GF-D8 (cell line): ENCODE data around the gene CTBP2.

Experiments used
- DNase-seq: peaks from one replicate; lab custom pipeline; 2025; lab: John Stamatoyannopoulos, UW

The CTBP2 gene

DNA sequence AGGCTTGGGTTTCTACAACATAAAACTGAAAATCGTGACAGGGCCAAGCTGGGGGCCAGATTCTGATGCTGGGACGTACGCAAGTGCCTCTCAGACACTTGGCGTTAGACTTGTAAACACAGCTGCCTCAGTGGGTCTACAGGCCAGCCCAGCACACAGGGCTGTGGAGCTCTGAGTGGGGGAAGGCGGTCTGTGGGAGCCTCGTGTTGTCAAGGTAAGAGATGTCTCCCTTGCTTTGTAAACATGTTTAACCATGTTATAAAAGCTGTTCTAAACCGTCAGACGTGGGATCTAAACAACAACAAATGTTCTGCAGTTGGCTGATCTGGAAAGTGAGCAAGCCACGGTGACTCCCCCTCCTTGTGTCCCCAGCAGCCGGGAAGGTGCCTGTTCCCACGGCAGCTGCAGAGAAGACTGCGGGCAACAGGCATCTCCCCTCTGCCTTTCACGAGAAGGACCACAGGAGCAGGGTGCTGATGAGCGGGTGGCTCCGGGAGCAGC is 150.7 kb downstream of the CTBP2 start:
- no peak for DNase-seq

GRCh38 chr10:125008689-125009638 is 151.4 kb downstream of the CTBP2 start:
- DNase-seq: no peak

DNA sequence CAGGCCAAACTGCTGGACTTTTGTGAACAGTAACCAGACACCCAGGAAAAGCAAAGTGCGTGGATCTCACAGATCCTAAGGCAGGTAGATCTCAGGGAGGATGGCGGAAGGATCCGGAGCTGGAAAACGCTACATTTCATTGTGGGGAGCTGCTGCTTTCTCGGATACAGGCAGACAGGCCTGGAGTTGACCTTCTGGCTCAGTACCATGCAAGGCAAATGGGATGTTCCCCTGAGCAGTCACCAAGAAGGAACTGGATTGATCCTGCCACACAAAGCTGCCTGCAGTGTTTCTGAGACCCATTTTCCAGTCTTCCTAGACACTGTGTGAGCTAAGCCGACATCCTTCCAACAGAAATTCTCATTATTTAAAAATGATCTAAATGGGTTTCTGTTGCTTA is 152.9 kb downstream of the CTBP2 start:
- no peak for DNase-seq

- DNase-seq: no peak
These were observed 153.4 kb downstream of the CTBP2 start for GRCh38 chr10:125006921-125007426.

DNA sequence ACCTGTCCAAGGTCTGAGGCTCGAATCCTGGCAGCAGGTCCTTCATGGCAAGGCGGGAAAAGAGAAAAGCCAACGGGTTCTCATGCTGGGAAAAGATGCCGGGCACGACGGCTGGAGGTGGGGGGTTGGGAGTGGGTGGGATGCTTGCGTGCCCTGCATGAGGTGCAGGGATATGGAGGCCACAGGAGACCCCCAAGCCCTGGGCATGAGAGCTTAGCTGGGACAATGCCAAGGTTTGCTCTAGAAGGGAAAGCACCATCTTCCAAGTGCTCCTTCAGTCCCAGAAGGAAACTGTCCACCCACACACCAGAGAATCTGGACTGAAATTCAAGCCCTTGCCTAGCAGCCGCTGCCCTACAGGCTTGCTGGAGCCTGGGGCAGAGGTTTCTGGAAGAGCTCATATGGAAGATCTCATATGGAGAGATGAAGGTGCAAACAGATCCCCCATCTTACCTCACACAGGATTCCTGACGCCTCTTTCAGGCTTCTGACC is 154.1 kb downstream of the CTBP2 start:
- no peak for DNase-seq

- DNase-seq: no peak
These were observed 154.8 kb downstream of the CTBP2 start for GRCh38 chr10:125005312-125006187.

- DNase-seq: no peak
These were observed 155.6 kb downstream of the CTBP2 start for GRCh38 chr10:125004571-125005311.

DNA sequence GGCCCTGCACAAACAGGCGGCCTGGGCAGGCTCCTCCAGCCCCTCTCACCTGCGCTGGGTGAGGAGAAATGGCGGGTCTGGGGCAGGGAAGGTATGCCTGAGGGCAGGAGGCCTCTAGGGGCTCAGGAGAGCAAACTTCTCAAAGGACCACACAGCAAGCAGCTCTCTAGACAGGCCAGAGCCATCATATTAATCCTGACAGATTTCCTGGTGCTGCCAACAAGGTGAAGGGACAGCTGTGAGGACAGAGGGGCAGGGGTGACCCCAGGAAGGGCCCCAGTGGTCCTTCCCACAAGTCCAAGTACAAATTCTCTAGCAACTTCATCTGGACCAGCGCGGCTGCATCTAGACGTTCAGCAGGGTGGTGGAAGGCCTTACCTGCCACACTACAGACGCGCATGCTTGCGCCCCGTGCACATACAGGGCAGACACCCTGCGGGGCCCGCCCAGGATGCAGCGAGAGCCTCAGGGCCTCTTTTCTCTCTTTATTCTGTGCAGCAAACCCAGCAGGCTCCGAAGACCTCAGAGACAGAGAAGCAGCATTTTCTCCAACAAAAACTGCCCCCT is 156.4 kb downstream of the CTBP2 start:
- no peak for DNase-seq

GRCh38 chr10:125003146-125003900 is 157.0 kb downstream of the CTBP2 start:
- no peak for DNase-seq

- no peak for DNase-seq
These were observed 157.8 kb downstream of the CTBP2 start for GRCh38 chr10:125002423-125003145.

DNA sequence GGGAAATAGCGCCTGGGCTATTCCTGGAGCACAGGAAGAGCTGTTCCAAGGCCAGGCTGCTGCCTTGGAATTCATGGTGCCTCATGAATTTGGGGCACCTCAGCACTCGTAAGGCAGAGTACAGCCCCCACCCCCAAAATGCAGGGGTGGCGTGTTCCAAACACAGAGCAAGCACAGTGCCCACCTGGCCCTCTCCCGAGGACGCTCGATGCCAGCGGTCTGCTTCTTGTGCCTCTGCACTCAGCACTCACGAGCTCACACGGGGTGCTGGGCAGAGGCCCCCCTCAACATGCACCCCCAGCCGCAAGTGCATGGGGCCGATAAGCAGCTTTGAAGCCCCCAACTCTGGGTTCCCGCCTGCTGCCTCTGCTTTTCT is 158.3 kb downstream of the CTBP2 start:
- DNase-seq: no peak

DNA sequence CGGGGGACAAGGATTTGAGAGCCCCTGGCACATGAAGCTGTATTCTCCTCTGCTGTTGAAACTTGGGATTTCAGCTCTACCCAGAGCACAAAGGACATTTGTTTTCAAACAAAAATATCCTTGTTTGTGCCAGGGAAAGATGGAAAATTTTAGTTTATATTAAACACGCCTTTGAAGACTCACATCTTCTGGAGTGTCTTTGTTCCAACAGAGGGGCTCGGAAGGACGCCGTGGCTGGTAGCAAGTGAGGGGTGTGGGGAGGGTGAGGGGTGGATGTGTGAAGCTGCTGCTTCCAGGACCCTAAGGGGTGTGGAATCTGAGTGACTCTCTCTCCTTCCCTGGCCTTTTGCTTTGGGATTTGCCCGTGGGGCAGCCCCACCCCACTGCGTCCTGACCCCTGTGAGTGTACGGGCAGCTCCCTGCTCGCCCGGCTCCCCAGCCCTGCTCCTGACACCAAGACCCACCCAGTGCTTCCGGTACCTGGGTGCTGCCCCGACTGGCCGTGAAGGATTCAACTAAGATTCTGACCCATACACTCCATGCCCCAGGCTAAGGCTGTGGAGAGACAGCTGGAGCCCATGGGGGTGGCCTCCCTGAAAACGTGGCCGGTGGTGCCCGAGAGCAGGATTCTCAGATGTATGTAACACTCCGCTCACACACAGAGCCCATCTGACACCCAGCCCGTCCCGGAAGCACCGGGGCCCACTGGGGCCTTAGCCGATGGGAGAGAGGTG is 158.9 kb downstream of the CTBP2 start:
- no peak for DNase-seq

DNA sequence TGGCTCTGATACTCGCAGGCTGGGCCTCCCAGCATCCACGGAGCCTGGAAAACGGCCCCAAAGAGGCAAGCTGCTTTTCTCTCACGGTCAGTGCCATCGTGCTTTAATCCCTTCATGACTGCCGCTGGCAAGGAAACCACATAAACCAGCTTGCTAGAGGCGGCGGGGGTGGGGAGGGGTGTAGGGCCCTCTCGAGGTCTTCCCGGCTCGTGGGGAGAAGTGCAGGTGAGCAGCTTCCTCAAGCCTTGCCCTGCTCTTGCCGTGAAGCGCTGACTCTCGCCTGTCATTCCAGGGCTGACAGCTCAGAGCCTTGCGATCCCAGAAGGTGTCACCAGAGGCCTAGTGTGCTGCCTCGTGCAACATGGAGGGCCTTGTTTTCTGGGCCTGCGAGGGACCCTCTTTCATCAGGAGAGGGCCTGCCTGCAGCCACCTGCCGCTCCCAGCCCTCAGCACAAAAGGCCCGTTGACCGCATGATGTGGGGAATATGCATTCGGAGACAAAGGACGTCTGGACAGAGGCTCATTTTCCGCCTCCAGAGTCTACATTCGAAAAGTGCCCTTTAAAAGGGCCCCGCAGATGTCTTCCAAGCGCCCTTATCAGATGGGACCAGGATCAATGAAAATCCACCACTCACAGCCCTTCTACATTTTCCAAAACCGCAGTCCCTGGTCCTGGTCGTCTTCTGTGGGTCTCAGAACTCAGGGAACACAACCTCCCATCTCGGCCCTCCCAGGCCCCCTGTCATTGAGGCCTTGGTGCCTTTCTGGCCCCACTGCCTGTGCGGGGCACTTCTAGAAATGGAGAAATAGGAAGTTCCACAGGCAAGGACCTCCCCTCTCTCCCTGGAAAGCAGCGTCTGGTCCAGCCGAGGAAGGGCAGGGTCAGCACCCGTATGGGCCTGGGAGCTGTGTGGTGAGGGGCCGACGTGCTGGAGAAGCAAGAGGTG is 159.7 kb downstream of the CTBP2 start:
- DNase-seq: no peak

DNA sequence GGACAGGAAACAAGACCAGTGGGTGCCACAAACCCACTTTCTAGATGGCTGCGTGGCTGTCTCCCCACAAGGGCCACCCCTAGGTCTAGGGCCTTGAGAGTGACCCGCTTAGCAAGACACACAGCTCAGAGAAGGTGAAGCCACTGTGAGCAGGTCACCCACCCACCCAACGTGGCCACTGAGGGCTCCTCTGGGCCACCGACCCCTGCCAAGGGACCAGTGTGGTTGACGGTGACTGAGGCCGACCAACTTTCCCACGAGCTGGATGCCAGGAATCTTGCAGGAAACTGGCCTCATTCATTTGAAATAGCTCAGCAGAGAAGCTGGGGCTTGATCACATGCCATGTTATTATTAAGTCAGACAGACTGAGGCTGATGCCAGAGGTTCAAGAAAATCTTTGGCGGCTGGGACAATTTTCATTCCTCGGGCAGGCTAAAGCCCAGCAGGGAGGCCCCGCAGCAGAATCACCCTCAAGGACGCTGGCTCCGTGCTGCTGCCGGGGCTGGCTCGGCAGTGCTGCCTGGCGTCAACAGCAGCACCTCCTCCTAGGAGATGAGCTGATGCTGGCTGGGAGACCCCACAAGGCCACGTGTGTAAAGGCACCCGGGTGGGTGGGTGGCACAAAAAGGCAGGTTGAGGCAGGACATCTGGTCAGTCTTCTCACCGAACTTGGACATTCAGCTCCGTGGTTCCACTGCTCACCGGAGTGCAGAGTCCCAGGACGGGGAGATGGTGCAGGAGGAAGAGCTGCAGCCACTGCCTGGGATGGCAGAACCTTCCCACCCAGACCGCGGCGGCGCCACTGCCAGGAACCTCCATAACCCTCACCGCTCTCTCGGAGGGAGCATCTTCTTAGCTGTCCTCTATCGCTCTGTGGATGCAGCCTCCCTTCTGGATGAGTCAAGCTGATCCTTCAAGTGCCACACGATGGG is 160.7 kb downstream of the CTBP2 start:
- DNase-seq: no peak

DNA sequence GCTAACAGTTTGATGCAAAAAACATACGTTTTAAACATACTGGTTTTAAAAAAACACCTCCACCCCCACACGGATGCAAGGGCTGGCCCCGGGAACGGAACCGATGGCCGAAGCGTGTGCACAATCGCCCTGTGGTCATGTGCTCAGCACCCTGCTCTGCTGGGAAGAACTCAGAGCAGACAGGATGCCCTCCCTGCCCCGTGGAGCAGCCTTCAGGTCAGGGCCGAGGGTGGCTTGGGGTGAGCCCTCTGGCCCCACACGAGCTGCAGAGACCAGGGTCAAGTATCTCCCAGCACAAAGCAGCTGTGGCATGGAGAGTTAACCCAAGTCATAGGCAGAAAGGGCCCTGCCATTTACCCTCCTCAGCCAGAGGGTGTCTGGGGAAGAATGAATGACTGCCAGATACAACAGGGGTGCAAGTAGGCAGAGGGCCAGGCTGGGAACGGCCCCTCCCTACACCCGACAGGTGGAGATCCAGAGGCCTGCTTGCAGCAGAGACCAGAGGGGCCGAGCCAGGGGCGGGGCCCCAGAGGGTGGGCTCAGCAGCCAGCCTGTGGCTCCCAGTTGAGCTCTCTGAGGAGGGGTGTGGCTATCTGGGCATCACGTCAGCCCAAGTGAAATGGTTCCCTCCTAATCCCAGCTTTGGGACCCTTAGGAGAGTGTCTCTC is 161.6 kb downstream of the CTBP2 start:
- DNase-seq: no peak
